HepG2 (cell line): ENCODE measurements around the gene HENMT1.
A peak's percentile ranks its signal among the peaks of the same experiment; 100 is the strongest.

Source experiments
- KAT2B ChIP-seq: fragments of 150-350 bp; IDR thresholded peaks from 2 replicates; pipeline ENCODE4 v1.6.1; 2014; ENCODE audit warnings: low read depth, low read length, borderline replicate concordance
- PHF5A ChIP-seq: IDR thresholded peaks from one replicate; pipeline ENCODE4 v1.6.1; 2018; ENCODE audit warnings: low read depth, missing genetic modification reagents; ENCODE audit not compliant: unreplicated experiment
- SIN3B ChIP-seq: fragments of 150-350 bp; IDR thresholded peaks from 2 replicates; pipeline ENCODE4 v1.6.1; 2014; ENCODE audit warnings: low read length
- TAF1 ChIP-seq: sonication (generic); formaldehyde crosslinking; IDR thresholded peaks from 2 replicates; pipeline ENCODE4 v1.4.0; 2020; ENCODE audit warnings: missing genetic modification reagents
- ZNF143 ChIP-seq: sonication (generic); formaldehyde crosslinking; IDR thresholded peaks from 2 replicates; pipeline ENCODE4 v1.4.0; 2020; ENCODE audit warnings: missing genetic modification reagents
- TF ChIP-seq, protein P1 (sequence below): sonication (generic); formaldehyde crosslinking; IDR thresholded peaks from 2 replicates; pipeline ENCODE4 v1.4.0; 2020; ENCODE audit warnings: missing genetic modification reagents, borderline replicate concordance
- TF ChIP-seq, protein P2 (sequence below): sonication (generic); formaldehyde crosslinking; IDR thresholded peaks from 2 replicates; pipeline ENCODE4 v1.5.0; 2020; ENCODE audit warnings: mild to moderate bottlenecking, missing genetic modification reagents, moderate library complexity

DNA sequence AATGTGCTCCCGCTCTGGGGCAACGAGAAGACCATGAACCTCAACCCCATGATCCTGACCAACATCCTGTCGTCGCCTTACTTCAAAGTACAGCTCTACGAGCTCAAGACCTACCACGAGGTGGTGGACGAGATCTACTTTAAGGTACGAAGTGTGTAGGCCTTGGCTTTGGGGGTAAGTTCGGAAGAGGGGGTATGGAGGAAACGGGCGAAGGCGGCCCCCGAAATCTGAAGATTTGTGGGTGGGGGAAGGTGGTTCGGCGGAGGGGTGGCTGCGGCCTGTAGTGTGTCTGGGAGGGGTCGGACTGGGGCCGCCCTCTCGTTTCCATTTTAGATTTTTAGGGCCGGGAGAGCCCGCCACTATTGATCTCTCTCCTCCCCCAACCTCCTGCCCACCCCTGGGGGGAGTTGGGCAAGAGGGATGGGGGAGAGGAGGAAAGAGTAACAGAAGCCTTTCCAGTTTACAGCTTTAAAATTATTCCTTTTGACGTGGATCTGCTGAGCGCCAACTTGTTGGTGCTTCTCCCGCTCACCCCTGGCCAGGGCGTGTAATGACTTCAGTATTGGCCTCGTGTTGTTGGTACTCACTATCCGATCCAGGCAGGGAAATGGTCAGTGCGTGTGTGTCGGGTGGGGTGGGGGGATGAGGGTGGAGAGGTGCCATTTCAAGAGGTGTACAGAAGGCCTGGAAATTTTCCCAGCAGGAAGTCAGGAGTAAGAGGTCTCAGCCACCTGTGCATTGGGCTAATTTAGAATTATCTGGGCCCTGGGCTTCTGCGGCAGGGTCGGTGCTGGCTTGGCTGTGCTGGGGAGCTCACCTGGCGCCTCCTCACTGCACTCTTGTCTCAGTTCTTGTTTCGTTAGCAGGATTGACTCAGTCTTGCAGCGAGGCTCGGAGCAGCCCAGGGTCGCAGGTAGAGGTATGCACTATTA lies 32.1 kb upstream of the HENMT1 start:
- TF ChIP-seq KAT2B: no peak
- TF ChIP-seq, protein P1, sequence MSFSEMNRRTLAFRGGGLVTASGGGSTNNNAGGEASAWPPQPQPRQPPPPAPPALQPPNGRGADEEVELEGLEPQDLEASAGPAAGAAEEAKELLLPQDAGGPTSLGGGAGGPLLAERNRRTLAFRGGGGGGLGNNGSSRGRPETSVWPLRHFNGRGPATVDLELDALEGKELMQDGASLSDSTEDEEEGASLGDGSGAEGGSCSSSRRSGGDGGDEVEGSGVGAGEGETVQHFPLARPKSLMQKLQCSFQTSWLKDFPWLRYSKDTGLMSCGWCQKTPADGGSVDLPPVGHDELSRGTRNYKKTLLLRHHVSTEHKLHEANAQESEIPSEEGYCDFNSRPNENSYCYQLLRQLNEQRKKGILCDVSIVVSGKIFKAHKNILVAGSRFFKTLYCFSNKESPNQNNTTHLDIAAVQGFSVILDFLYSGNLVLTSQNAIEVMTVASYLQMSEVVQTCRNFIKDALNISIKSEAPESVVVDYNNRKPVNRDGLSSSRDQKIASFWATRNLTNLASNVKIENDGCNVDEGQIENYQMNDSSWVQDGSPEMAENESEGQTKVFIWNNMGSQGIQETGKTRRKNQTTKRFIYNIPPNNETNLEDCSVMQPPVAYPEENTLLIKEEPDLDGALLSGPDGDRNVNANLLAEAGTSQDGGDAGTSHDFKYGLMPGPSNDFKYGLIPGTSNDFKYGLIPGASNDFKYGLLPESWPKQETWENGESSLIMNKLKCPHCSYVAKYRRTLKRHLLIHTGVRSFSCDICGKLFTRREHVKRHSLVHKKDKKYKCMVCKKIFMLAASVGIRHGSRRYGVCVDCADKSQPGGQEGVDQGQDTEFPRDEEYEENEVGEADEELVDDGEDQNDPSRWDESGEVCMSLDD (CRISPR knock-in tag): no peak
- no peak for TF ChIP-seq ZNF143 (CRISPR knock-in tag)
- no peak for TF ChIP-seq PHF5A (CRISPR knock-in tag)
- TF ChIP-seq, protein P2, sequence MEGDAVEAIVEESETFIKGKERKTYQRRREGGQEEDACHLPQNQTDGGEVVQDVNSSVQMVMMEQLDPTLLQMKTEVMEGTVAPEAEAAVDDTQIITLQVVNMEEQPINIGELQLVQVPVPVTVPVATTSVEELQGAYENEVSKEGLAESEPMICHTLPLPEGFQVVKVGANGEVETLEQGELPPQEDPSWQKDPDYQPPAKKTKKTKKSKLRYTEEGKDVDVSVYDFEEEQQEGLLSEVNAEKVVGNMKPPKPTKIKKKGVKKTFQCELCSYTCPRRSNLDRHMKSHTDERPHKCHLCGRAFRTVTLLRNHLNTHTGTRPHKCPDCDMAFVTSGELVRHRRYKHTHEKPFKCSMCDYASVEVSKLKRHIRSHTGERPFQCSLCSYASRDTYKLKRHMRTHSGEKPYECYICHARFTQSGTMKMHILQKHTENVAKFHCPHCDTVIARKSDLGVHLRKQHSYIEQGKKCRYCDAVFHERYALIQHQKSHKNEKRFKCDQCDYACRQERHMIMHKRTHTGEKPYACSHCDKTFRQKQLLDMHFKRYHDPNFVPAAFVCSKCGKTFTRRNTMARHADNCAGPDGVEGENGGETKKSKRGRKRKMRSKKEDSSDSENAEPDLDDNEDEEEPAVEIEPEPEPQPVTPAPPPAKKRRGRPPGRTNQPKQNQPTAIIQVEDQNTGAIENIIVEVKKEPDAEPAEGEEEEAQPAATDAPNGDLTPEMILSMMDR: peak; percentile 42; the same call in 1 of the 2 replicates
- TF ChIP-seq SIN3B: no peak
- TF ChIP-seq TAF1 (CRISPR knock-in tag): no peak
